ENCODE data around the gene PLPP4. TPM values are rescaled to one million over a fixed set of nuclear protein-coding genes. Genes with fewer than 3 reads are reported as not detected.

Gene PLPP4
- total RNA-seq, 1 donor from 2014 or later: not detected

DNA sequence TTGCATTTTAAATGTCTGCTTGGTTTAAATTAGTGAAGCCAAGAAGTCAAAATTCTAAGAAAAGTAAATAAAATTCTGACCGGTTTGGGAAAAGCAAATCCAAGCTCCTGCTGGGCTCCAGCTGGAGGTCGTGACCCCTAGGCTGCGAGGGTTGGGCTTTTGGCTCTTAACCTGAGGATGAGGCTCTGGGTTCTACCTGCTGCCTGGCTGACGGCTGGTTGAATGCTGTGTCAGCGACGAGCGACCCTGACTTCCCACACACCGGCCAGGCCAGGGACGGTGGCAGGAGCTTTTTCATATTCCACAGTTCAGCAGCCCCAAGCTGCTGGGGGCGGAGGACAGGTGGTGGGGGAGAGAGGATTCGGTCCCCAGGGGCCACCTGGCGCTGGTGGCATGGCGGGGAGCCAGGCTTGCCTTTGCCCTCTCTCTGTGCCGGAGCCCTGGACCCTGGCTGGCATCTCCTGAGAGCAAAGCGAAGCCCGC is 843 bp upstream of the PLPP4 start:
- Histone ChIP-seq H3K4me1 (peaks cover 0 to 7% of the 10 kb centered on the region in 2 donors), H3K9me3 (no peaks in the 10 kb centered on the region), H3K4me3 (peak overlapping the region; percentile 45 to 61), H3K36me3 (no peaks in the 10 kb centered on the region), H3K27ac (no peak overlapping the region), H3K27me3 (peaks cover 5% of the 10 kb centered on the region)
- DNase-seq (ENCODE audit: low spot score in 2 of 2): no peak
- TF ChIP-seq, protein P1, sequence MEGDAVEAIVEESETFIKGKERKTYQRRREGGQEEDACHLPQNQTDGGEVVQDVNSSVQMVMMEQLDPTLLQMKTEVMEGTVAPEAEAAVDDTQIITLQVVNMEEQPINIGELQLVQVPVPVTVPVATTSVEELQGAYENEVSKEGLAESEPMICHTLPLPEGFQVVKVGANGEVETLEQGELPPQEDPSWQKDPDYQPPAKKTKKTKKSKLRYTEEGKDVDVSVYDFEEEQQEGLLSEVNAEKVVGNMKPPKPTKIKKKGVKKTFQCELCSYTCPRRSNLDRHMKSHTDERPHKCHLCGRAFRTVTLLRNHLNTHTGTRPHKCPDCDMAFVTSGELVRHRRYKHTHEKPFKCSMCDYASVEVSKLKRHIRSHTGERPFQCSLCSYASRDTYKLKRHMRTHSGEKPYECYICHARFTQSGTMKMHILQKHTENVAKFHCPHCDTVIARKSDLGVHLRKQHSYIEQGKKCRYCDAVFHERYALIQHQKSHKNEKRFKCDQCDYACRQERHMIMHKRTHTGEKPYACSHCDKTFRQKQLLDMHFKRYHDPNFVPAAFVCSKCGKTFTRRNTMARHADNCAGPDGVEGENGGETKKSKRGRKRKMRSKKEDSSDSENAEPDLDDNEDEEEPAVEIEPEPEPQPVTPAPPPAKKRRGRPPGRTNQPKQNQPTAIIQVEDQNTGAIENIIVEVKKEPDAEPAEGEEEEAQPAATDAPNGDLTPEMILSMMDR (IDR thresholded peaks at IDR 0.05): no peak
- intact Hi-C loops (cut with DNase I): no loop called here

DNA sequence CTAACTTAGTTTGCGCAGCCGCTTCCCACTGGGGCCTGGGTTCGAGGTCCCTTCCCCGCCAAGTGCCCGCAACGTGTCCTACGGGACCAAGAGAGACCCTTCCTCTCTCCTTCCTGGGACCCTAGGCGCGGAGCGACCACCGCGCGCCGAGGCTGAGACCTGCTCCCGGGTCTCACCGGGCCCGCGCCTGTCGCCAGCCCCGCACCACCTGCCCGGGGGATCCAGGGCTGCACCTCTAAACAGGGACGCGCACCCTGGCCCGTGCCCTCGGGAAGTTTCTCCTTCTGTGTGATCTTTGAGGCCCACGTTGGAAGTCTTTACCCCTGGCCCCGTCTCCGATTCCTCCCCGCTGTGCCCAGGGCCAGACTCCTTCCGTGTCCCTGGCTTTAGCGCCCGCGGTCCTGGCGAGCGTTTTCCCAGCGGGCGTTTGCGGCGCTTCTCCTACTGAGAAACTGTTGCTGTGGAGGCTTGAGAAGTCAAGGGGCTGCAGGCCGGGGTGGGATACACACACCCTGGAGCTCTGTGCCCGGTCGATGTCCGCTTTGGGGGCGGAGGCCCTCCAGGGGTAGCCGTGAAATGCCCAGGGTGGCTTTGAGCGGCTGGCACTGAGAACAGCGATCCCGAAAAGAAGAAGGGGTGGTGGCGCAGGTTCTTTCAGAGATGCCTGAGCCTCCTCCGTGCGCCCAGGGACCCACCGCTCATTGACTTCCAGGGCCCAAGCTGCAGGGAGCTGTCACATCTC is 575 bp downstream of the PLPP4 start:
- intact Hi-C loops (cut with DNase I): no loop called here
- Histone ChIP-seq H3K27me3 (peaks cover 5% of the 10 kb centered on the region), H3K4me3 (peak overlapping the region; percentile 45 to 61), H3K36me3 (no peaks in the 10 kb centered on the region), H3K27ac (no peak overlapping the region), H3K4me1 (peaks cover 0 to 7% of the 10 kb centered on the region in 2 donors), H3K9me3 (no peaks in the 10 kb centered on the region)
- no peak for DNase-seq (ENCODE audit: low spot score in 2 of 2)
- TF ChIP-seq, protein P1 (IDR thresholded peaks at IDR 0.05): no peak

DNA sequence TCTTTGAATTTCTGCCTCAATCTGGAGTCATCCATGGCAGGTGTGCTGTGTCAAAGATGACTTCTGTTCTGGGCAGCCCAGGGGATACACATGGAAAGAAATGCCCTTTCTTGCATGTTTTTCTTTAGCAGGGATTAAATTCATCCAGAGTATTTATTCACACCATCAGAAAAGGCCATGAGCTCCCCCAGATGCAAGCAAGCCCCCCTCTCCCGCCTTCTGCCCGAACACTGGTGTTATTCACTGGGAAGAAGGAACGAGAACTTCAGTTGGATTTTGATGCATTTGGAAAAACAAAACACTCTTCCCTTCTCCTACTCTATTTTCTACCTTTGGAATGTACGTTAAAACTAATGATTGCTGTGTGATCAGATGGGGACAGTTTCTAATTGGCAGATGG is 1.4 kb downstream of the PLPP4 start:
- no peak for DNase-seq (ENCODE audit: low spot score in 2 of 2)
- H3K4me3 ChIP-seq: no peak overlapping the region
- H3K27ac ChIP-seq: no peak overlapping the region
- no peaks in the 10 kb centered on the region for H3K9me3 ChIP-seq
- H3K36me3 ChIP-seq: no peaks in the 10 kb centered on the region
- peaks cover 5% of the 10 kb centered on the region for H3K27me3 ChIP-seq
- intact Hi-C loops (cut with DNase I): no loop called here
- TF ChIP-seq, protein P1 (IDR thresholded peaks at IDR 0.05): no peak
- H3K4me1 ChIP-seq: peaks cover 0 to 7% of the 10 kb centered on the region in 2 donors

DNA sequence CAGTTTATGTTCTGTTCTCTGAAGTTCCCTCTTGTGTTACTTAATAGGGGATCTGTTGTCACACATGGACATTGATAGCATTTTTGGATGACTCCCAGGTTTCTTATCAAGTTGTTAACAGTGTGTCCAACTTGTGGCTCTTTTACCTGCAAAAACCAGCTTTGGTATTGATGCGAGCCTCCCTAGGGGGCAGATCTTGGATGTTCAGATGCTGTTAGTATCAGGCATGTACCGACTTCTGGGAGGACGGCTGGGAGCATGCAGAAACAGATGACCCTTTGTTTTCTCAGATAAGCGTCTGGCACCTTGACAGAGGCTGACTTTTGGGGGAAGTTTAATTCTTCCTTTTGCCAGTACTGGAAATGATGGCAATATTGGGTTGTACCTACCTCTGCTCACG is 2.2 kb downstream of the PLPP4 start:
- intact Hi-C loops (cut with DNase I): no loop called here
- Histone ChIP-seq H3K36me3 (no peaks in the 10 kb centered on the region), H3K9me3 (no peaks in the 10 kb centered on the region), H3K4me3 (no peak overlapping the region), H3K27ac (no peak overlapping the region), H3K4me1 (peaks cover 0 to 7% of the 10 kb centered on the region in 2 donors), H3K27me3 (peaks cover 5% of the 10 kb centered on the region)
- no peak for DNase-seq (ENCODE audit: low spot score in 2 of 2)
- TF ChIP-seq, protein P1 (IDR thresholded peaks at IDR 0.05): no peak

DNA sequence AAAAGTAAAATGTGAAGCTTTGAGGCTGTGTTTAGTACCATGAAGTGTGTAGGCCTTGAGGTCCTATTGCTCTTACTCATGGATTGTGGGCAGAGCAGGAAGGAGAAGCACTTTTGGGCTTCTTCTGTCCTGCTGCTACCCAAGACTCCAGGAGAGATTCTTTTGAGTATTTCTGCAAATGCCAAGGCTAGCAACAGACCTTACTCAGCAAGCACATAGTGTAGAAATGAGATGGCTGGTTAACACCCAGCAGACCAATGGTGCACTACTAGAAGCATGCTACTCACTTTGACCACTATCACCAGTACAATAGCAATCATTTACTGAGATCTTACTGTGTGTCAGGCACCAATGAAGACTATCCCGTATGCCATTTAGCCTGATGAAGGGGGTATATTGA is 3.2 kb downstream of the PLPP4 start:
- intact Hi-C loops (cut with DNase I): no loop called here
- Histone ChIP-seq H3K4me1 (peaks cover 0 to 7% of the 10 kb centered on the region in 2 donors), H3K9me3 (no peaks in the 10 kb centered on the region), H3K27ac (no peak overlapping the region), H3K27me3 (peaks cover 5% of the 10 kb centered on the region), H3K36me3 (no peaks in the 10 kb centered on the region), H3K4me3 (no peak overlapping the region)
- TF ChIP-seq, protein P1 (IDR thresholded peaks at IDR 0.05): no peak
- DNase-seq (ENCODE audit: low spot score in 2 of 2): no peak
